Measurements from ENCODE around the gene AGA.

DNA sequence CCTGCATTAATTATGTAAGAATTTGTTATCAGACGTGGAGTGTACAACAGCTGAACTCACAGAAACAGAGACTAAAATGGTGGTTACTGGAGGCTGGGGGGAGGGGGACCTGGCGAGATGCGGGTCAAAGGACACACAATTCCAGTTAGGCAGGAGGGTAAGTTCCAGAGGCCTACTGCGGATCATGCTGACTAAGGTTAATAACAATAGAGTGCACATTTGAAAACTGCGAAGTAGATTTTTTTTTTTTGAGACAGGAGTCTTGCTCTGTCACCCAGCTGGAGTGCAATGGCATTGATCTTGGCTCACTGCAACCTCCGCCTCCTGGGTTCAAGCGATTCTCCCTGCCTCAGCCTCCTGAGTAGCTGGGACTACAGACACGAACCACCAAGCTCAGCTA, 7.6 kb downstream of the AGA start:
- TF ChIP-seq POU6F1 (CRISPR knock-in tag; IDR thresholded peaks at IDR 0.05; ENCODE audit: borderline replicate concordance, low read depth), result no peak
- no peak for TF ChIP-seq ZFP30 (CRISPR knock-in tag; IDR thresholded peaks at IDR 0.05)
- TF ChIP-seq, protein P1, sequence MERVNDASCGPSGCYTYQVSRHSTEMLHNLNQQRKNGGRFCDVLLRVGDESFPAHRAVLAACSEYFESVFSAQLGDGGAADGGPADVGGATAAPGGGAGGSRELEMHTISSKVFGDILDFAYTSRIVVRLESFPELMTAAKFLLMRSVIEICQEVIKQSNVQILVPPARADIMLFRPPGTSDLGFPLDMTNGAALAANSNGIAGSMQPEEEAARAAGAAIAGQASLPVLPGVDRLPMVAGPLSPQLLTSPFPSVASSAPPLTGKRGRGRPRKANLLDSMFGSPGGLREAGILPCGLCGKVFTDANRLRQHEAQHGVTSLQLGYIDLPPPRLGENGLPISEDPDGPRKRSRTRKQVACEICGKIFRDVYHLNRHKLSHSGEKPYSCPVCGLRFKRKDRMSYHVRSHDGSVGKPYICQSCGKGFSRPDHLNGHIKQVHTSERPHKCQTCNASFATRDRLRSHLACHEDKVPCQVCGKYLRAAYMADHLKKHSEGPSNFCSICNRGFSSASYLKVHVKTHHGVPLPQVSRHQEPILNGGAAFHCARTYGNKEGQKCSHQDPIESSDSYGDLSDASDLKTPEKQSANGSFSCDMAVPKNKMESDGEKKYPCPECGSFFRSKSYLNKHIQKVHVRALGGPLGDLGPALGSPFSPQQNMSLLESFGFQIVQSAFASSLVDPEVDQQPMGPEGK (CRISPR knock-in tag; IDR thresholded peaks at IDR 0.05; ENCODE audit: borderline replicate concordance), result no peak
